HG02623 (cell line): Measurements from ENCODE around the gene JAKMIP1.

Experiments
- ATAC-seq: cut with Tn5 transposase; IDR thresholded peaks from one replicate; pipeline ENCODE4 v1.9.1; 2021; ENCODE audit warnings: moderate library complexity; ENCODE audit not compliant: unreplicated experiment

The JAKMIP1 gene

GRCh38 chr4:6105311-6105911, 94.9 kb downstream of the JAKMIP1 start:
- no peak for ATAC-seq

GRCh38 chr4:6104541-6105130, 95.7 kb downstream of the JAKMIP1 start:
- no peak for ATAC-seq

GRCh38 chr4:6097581-6097980, 102.8 kb downstream of the JAKMIP1 start:
- ATAC-seq, result no peak

GRCh38 chr4:6095897-6096296, 104.5 kb downstream of the JAKMIP1 start:
- no peak for ATAC-seq

- ATAC-seq, result no peak
Measured at GRCh38 chr4:6095023-6095752, 105.2 kb downstream of the JAKMIP1 start.

- ATAC-seq, result no peak
Measured at GRCh38 chr4:6093671-6094070, 106.7 kb downstream of the JAKMIP1 start.

GRCh38 chr4:6092971-6093370, 107.4 kb downstream of the JAKMIP1 start:
- ATAC-seq, result no peak

GRCh38 chr4:6092131-6092530, 108.2 kb downstream of the JAKMIP1 start:
- no peak for ATAC-seq

GRCh38 chr4:6090931-6091330, 109.4 kb downstream of the JAKMIP1 start:
- no peak for ATAC-seq

- no peak for ATAC-seq
Measured at GRCh38 chr4:6088950-6089349, 111.4 kb downstream of the JAKMIP1 start.

- no peak for ATAC-seq
Measured at GRCh38 chr4:6087669-6088341, 112.5 kb downstream of the JAKMIP1 start.

GRCh38 chr4:6086846-6087245, 113.5 kb downstream of the JAKMIP1 start:
- ATAC-seq, result no peak

- no peak for ATAC-seq
Measured at GRCh38 chr4:6085691-6086628, 114.4 kb downstream of the JAKMIP1 start.

GRCh38 chr4:6085028-6085690, 115.2 kb downstream of the JAKMIP1 start:
- ATAC-seq, result no peak

- no peak for ATAC-seq
Measured at GRCh38 chr4:6079965-6080364, 120.4 kb downstream of the JAKMIP1 start.

GRCh38 chr4:6078560-6078959, 121.8 kb downstream of the JAKMIP1 start:
- no peak for ATAC-seq

- ATAC-seq, result no peak
Measured at GRCh38 chr4:6076391-6076790, 124.0 kb downstream of the JAKMIP1 start.

- no peak for ATAC-seq
Measured at GRCh38 chr4:6074758-6075157, 125.6 kb downstream of the JAKMIP1 start.

GRCh38 chr4:6071959-6072720, 128.2 kb downstream of the JAKMIP1 start:
- no peak for ATAC-seq
